Body of pancreas (tissue), 4 donors: ENCODE results near the gene RELN. TPM values are rescaled to one million over a fixed set of nuclear protein-coding genes. Genes with fewer than 3 reads are reported as not detected.

Source experiments
- ATAC-seq: fragments of 150-250 bp; one replicate; pipeline ENCODE4 v1.9.1; 2016
- DNase-seq, 4 donors: peaks; one replicate each; pipeline ENCODE4 v3.0.0-alpha.2; 2019
- H3K27ac ChIP-seq, 4 donors: fragments of 200-600 bp; sonication (generic); 1 replicate in 3 of 4; 2 replicates in 1 of 4; pipeline versions ENCODE4 v1.5.1 to v1.6.1; 2016 to 2019; ENCODE audit warnings: mild to moderate bottlenecking in 1 of 4, mixed read lengths in 1 of 4, moderate library complexity in 1 of 4
- H3K27me3 ChIP-seq, 2 donors: fragments of 200-600 bp; sonication (generic); one replicate each; pipeline ENCODE4 v1.6.0; 2016; ENCODE audit warnings: mild to moderate bottlenecking in 1 of 2
- H3K36me3 ChIP-seq, 2 donors: fragments of 200-600 bp; sonication (generic); replicated peaks in 1 of 2; 2 replicates each; pipeline ENCODE4 v1.5.1; 2016; ENCODE audit warnings: low read depth in 2 of 2; ENCODE audit not compliant: insufficient read depth in 1 of 2
- H3K4me1 ChIP-seq: fragments of 200-600 bp; sonication (generic); one replicate; pipeline ENCODE4 v1.6.0; 2016
- H3K4me3 ChIP-seq, 2 donors: fragments of 200-600 bp; sonication (generic); 1 replicate in 1 of 2; 2 replicates in 1 of 2; pipeline ENCODE4 v1.5.1; 2016 to 2019
- H3K9me3 ChIP-seq, 3 donors: fragments of 200-600 bp; sonication (generic); 1 replicate in 2 of 3; 2 replicates in 1 of 3; pipeline ENCODE4 v1.5.1; 2016
- CTCF ChIP-seq, 7 experiments: fragments of 450-650 bp in 4 of 7; fragments of 200-600 bp in 3 of 7; sonication (generic) in 3 of 7; IDR thresholded peaks; one replicate each; pipeline ENCODE4 v1.5.1; 2016 to 2019; ENCODE audit warnings: antibody characterized with exemption in 7 of 7
- POLR2A ChIP-seq, 3 donors: fragments of 450-650 bp; IDR thresholded peaks; one replicate each; pipeline ENCODE4 v1.6.1; 2016; ENCODE audit warnings: antibody characterized with exemption in 3 of 3, mild to moderate bottlenecking in 2 of 3
- WGBS, 2 donors: methylation state at CpG; one replicate each; pipeline ENCODE4 v1.1.5; 2017; 5-methylcytosine and 5-hydroxymethylcytosine counted together
- intact Hi-C: fragments of 100-400 bp; cut with DNase I; formaldehyde crosslinking; loops from one replicate; pipeline ENCODE4 v1.15.1; 2023
- total RNA-seq, 2 donors: library from RNA; depleted of rRNA; stranded (reverse); fragments of >200 nt; gene quantifications; one replicate each; pipeline ENCODE4 v1.1.0, GENCODE V29; 2016

Gene RELN
- total RNA-seq, 2 donors from 2014 or later: 0.33 to 3.9 TPM

DNA sequence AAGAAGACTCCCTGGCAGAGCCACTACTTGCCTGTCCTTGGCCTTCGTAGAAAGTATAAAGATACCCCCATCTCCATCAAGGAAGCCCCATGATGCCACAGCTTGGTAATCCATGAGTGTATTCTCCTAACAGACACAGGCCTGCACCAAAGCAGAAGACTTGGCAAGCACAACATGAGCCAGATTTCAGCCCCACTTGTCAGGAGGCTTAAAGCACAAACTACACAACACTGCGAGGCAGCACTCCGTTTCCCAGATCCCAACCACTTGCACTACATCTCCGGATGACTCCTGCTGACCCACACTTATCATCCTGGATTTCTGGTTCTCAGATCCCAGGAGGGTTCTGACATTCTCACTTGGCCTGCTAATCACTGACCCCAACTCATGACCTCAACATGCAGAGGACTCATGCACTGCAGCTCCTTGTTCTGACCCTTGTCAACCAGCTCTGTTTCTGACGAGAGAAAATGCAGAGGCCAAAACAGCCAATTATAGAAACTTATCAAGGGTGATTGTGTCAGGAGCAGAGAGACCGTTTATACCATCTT lies 100.8 kb downstream of the RELN start:
- TF ChIP-seq POLR2A (IDR thresholded peaks at IDR 0.05) (no peak), CTCF (IDR thresholded peaks at IDR 0.05) (no peak)
- H3K9me3 ChIP-seq: no peaks in the 10 kb centered on the region
- no peaks in the 10 kb centered on the region for H3K4me1 ChIP-seq
- intact Hi-C loops: no loop called here
- no peak for ATAC-seq
- H3K36me3 ChIP-seq: no peaks in the 10 kb centered on the region
- no peak overlapping the region for H3K27ac ChIP-seq
- H3K27me3 ChIP-seq: no peaks in the 10 kb centered on the region
- 68 to 76% methylated on average over 6 of the region's 6 CpGs for WGBS, 2 donors
- no peak overlapping the region for H3K4me3 ChIP-seq
- no peak for DNase-seq

GRCh38 chr7:103887853-103888602 lies 101.4 kb downstream of the RELN start:
- 80 to 86% methylated on average over 2 of the region's 2 CpGs for WGBS, 2 donors
- Histone ChIP-seq H3K27me3 (no peaks in the 10 kb centered on the region), H3K4me1 (no peaks in the 10 kb centered on the region), H3K27ac (no peak overlapping the region), H3K36me3 (no peaks in the 10 kb centered on the region), H3K4me3 (no peak overlapping the region), H3K9me3 (no peaks in the 10 kb centered on the region)
- no peak for TF ChIP-seq CTCF (IDR thresholded peaks at IDR 0.05)
- TF ChIP-seq POLR2A (IDR thresholded peaks at IDR 0.05): no peak
- ATAC-seq (no peak), DNase-seq (no peak)
- intact Hi-C loops: no loop called here

DNA sequence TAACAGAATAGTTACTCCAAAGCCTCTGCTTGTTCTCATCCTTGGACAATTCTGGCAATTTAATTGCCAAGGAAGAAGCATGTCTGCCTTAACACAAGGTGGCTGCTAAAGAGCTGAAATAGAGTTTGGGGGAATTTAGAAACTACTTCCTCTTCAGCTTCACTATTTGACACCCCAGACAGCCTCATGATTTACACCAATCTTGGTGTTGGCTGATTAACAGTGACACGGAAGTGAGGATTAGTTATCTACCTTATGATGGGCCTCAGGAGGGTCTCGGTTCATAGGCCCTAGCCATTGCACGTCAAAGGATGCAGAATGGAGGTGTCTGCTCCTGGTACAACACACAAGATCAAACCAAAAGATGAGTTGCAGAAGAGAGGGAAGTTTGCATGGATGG lies 102.4 kb downstream of the RELN start:
- Histone ChIP-seq H3K36me3 (no peaks in the 10 kb centered on the region), H3K27ac (no peak overlapping the region), H3K9me3 (no peaks in the 10 kb centered on the region), H3K4me1 (no peaks in the 10 kb centered on the region), H3K27me3 (no peaks in the 10 kb centered on the region), H3K4me3 (no peak overlapping the region)
- intact Hi-C loops: no loop called here
- WGBS, 2 donors: 69 to 75% methylated on average over 3 of the region's 3 CpGs
- TF ChIP-seq CTCF (IDR thresholded peaks at IDR 0.05) (no peak), POLR2A (IDR thresholded peaks at IDR 0.05) (no peak)
- no peak for DNase-seq
- no peak for ATAC-seq

DNA sequence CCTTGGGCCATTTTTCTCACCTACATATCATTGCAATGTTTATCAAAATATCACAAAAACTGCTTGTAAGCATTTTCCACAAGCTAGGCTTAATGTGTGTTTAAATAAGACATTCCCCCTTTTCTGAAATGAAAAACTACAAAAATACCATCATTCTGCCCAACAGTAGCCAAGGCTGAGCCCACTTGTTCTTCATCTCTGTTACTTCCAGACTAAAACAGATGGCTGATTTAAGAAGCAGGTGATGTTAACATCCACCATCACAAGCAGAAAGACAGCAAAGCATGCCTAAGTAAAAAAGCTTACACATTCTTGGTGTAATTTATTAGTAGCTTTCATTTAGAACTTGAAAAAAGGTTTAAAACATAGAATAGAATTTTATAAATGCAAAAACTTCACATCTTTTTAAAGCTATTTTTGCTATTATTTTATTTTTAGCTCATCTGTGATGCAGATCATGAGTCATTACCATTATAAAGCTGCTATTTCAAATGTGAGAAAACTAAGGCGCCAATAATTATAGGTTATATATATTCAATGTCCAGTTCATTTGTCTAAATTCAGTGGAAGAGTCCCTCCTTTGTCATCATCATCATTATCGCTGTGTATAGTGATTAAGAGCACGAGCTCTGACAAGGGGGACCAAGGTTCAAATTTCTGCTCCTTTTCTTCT lies 109.4 kb downstream of the RELN start:
- TF ChIP-seq CTCF (IDR thresholded peaks at IDR 0.05) (no peak), POLR2A (IDR thresholded peaks at IDR 0.05) (no peak)
- 64 to 93% methylated on average over 3 of the region's 3 CpGs for WGBS, 2 donors
- ATAC-seq: no peak
- Histone ChIP-seq H3K9me3 (no peaks in the 10 kb centered on the region), H3K4me1 (no peaks in the 10 kb centered on the region), H3K27ac (no peak overlapping the region), H3K27me3 (no peaks in the 10 kb centered on the region), H3K36me3 (no peaks in the 10 kb centered on the region), H3K4me3 (no peak overlapping the region)
- no peak for DNase-seq
- intact Hi-C loops: no loop called here
